GM19438 (cell line): ENCODE results near the gene ETS1.

Experiments
- ATAC-seq: cut with Tn5 transposase; IDR thresholded peaks from one replicate; pipeline ENCODE4 v1.9.1; 2021; ENCODE audit warnings: low read depth; ENCODE audit not compliant: unreplicated experiment

Gene ETS1

DNA sequence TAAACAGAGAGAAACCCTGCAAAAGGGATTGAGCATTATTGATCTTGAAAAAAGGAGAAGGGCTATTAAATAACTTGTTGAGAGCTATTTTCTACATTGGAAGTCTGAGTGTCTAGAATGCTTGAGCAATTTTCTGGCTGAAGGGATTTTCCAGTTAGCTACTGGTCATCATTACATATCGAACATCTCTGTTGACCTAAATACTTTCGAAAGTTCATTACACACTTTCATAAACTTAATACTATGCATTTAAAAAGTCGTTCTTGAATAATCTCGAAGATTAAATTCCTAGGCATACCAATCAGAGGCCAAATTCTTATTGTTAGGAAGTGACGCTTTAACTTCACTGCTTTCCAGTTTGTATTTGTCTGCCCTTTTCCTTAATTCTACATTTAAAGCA is 13.7 kb downstream of the ETS1 start:
- no peak for ATAC-seq

DNA sequence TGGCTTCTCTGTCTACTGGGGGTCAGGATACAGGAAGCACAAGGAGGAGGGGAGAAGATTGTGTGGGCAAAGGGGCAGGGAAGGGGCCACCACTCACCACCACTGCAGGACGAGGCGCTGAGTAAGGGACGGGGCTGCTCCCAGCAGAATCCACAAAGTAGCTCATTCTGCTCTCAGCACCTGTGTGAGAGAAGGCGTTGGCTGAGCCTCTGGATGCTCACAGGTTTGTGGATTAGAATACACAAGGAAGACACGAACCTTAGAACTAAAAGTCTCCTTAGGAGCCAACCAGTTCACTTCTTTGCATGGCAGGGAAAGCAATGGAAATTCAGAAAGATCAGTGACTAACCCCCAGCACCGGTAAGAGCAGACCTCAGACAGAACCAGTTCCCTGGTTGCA is 14.4 kb downstream of the ETS1 start:
- ATAC-seq: no peak

DNA sequence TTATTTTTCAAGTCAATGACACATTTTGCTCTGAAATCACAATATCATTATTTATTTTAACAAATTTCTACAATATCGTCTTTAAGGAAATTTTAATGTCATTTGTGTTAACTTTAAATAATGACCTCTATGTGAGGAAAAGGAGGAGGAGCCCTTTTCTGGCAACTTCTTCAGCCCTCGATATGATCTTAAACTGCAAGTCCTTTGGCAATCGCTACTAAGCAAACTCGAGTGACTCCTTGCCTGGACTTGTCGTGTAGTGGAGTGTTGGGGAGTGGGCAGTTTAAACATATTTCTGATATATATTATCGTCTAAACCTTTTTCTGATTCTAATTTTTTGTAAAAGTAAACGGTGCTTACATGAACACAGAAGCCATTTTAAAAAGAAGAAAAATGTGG is 16.7 kb downstream of the ETS1 start:
- no peak for ATAC-seq

DNA sequence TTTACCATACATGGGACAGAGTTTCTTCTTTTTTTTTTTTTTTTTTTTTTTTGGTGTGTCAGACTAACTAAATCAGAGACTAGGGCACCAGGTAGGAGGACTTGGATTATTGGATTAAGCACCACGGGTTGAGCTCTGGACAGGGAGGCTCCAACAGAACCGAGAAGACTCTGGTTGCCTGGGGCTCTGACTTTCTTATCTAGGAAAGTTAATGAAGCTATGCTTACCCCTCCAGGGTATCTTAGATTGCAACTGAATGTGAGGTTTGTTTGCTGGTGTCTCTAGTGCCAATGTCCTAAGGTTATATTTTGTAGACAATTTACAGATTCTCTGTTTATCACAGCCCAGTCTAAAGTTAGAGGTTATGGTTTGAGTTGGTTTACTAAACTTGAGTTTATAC is 18.1 kb downstream of the ETS1 start:
- ATAC-seq: no peak

DNA sequence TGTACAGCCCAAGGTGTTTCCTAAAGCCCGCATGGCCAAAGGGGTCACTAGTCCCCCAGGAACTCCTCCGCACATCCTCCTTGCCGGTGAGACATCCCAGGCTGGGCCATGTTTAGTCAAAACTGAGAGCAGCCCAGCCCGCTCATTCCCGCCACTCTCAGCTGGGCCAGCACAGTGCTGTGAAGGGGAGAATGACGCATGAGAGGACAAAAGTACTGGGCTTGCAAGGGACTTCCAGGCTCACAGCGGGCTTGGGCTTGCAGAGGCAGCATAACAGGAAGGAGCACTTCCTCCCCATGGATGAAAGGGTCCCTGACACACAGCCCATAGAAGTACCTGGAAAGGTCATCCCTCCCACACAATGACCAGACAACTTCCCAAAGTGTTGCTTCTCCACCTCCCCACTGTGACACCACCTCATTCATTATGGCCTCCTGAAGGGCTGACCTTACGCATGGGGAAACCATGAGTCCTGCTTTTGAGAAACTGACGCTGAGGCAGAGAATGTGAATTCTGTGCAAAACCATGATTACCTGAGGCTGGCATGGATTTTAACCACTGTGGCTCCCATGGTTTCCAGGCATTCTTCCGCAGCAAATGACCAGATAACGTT is 19.1 kb downstream of the ETS1 start:
- ATAC-seq: no peak

DNA sequence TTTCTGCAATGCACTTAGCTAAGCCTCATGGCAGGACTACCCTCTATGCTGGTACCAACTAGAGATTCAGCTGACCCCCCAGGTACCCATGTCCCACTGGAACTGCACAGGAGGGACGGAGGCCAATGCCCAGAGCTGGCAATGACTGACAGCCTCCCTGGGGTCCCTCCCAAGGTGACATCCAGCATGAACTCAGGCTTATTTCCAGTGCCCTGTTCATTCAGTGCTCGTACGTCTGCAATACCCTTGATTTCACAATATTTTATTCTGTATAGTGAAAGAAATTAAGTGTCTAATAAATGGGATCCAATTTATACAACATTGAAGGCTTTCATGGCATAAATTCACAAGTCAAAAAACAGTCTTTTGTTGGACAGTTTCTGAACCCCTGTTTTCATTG is 20.2 kb downstream of the ETS1 start:
- ATAC-seq: no peak

DNA sequence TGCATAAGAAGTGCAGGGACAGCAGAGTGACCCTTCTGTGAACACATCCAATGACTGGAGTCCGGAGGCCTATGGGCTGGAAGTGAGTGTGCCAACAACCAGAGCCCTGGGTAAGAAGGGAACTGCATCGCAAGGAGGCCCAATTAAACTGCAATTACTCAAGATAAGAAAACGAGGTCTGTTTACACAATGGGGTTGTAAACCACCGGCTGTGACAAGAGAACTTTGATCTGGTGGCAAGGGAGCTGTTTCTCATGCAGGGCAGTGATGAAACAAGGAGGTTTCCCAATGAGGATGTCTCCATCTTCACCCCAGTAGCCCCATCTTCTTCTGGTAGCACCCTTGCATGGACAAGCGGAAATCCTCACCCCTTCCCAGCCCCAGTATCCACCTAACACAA is 21.5 kb downstream of the ETS1 start:
- ATAC-seq: no peak

DNA sequence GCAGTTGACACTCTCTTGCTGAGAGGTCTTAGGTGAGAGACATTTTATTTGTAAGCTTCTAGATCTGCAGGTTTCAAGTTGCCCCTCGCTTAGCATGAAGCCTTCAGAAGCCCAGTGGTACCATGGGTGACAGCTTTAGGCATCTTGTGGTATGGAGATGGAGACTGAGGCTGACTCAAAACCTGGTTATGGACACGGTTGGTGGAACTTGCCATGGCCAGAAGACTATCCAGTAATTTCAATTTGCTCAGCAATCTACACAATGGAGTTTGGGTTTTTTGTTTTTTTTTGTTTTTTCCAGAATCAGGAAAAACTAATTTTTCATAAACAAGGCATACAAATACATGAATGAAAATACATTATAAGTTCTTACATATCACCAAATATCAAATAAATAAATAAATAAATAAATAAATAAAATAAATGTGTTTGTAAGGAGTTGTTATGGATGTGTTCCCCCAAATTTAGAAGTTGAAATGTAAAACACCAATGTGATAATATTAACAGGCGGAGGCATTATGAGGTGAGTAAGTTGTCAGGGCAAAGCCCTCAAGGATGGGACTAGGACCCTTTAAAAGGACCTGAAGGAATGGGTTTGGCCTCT is 22.6 kb downstream of the ETS1 start:
- no peak for ATAC-seq

DNA sequence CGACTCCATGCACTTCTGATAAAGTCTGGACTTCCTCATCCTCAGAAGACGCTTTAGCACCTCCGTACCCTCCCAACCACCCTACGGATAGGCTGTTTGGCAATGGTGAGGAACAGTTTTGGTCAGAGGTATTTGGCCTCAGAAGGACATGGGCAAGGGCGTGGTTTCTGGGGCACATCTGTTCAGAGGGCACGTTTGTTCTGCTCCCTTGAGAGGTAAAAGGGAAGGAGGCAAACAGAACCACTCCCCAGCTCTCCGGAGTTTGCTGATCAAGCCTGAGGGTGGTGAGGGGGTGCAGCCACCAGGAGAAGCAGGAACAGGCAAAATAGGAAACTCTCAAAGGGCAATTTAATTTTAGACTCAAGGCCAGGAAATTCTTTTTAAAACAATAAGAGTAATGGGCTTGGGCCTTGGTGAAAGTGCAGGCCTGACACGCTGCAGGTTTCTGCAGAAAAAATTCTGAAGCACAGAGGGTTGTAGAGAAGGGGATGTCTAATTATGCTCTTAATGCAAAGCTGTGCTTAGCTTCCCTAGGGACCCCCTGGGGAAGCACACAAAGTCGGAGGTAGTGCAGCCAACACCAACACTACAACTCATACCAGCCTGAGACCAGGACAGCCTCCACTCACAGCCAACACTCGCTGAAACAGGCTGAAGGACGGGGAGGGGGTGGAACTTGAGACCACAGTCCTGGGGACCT is 23.3 kb downstream of the ETS1 start:
- no peak for ATAC-seq

DNA sequence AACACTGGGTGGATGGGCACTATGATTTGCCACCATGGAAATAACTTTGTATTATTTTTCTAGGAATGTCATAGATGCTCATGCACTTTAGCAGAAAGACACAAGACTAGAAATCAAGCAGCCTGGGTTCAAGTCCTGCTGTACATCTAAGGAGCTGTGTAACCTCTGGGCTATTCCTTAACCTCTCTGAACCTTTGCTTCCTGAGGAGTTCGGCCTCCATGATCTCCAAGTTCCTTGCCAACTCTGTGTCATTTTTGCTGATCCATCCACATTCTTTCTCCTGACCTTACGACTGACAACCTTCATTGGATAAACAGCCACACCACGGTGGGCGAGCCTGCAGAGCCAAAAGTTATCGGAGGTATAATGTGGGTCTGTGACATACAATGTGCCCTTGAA is 24.1 kb downstream of the ETS1 start:
- no peak for ATAC-seq

DNA sequence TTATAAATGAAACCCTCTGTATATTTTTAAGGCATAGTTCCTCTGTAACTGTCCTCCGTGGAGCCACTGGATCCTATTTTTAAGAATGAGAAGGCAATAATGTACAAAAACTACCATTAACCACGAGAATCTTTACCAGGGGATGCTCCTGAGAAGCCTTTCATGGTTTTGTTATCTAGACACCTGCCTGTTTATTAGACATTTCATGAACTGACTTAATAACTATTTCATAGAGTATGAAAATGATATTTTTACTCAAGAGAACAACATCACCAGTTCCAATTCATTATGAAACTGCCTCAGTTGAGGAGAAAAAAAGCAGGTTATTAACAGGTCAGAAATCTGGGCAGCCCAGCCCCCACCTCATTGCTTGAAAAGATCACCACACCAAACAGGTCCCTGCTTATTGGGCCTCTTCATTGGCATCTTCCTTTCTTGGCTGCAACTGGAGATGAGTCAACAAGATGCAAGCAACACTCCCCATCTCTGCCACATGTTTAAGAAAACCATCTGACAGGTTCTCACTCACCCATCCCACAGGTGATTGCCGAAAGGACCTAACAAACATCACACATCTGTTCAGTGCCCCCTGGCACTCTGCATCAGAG is 27.8 kb downstream of the ETS1 start:
- no peak for ATAC-seq

DNA sequence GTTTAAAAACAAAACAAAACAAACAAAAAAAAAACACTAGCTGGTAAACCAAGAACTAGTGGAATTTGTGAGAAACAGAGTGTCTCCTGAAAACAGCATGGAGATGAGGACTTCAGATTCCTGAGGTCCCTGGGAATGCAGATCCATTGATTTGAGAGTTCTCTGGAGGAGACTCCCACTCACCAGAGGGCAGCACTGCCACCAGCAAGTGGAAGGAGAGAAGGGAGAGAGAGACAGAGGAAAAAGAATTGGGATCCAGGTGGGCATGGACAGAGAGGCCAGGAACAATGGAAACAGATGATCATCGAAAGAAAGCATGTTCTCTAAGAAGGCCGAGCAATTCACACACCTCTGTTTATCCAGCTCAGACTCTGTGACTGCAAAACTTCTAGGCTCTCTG is 31.8 kb downstream of the ETS1 start:
- ATAC-seq: no peak

DNA sequence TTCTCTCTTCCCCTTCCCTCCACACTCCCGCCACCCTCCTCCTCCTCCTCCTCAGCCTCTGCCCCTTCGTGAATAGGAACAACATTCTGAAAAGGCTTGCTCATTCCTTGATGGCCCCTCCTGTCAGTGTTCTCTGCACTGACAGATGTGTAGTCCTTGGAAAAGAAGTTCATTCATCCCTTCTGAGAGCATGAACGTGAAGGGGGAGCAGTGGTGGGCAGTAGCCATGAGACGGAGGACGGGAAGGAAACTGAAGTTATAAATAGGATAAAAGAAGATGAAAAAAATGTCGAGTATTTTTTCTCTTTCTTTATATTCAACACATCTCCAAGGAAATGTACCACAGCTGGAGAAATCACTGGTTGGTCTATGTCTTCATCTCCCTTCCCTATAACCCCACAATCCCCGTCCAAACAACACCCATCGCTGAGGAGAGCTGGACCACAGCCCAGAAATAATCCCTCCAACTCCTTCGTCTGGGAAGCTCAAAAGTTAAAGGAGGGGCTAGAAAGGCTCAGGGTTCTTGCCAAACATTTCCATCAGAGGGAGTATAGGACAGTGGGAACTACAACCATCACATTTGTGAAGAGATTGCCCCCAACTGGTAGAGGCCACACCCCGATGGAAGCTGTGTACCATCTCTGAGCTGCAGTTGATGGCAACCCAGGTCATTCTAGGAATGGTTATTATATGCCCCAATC is 33.5 kb downstream of the ETS1 start:
- ATAC-seq: no peak

DNA sequence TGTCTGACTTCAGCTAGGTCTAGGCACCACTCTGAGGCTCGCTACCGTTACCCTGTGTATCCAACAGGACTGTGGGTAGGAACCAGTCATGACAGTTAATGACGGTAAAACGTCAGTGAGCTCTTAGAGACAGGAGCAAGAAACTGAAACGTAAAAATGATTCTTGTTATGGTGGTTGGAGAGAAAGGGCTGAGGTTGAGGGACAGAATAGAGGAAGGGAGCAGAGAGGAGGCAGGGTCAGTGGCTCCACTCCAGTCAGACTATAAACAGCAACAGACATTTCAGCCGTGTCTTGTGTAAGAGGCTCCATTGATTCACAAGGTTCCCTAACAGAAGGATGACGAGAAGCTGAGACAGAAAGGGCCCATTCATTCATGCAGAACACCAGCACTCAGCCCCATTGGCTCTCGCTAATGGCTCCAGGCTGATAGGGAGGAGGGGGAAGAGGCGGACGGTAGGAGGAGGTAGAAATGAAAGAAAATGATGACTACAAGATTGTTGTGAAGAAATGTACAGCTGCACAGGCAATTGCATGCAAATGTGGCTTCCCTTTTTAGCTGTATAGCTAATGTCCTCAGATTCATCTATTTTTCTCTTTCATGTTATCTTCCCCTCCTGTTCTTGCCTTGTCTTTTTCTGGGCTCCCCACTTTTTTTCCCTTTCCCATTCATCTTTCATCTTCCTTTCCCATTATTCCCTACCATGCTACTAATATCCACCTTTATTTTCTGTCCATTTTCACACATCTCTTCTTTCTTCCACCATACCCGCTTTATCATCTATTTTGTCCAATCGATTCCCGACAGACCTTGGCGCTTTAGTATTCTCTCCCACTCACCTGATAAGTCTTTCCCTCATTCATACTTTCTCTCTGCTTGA is 34.3 kb downstream of the ETS1 start:
- peak; percentile 54 for ATAC-seq

DNA sequence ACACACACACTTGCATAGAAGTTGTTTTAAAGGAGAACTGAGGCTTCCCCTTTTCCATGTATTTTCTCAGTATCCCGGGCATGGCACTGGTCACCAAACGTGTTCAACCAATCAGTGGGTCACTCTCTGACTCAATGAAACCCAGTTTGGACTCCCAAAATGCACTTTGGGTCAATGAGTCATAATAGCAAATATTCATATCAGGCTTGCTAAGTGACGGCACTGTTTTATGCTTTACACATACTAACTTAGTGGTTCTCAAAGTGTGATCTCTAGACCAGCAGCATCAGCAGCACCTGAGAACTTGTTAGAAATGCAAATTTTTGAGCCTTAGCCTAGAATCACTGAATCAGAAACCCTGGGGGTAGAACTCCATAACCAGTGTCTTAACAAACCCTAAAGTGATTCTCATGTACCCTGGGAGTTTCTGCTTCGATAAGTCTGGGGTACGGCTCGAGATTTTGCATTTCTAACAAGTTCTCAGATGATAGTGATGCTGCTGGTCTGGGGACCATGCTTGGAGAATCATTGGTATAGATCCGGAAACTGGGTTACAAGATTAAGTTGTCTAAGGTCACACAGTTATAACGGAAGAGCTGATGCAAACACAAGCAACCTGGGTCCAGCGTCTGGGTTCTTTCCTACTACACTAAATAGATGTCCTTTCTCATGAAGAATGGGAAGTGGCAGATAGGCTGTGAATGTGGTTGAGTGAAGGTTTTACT is 35.6 kb downstream of the ETS1 start:
- peak; percentile 54 for ATAC-seq

DNA sequence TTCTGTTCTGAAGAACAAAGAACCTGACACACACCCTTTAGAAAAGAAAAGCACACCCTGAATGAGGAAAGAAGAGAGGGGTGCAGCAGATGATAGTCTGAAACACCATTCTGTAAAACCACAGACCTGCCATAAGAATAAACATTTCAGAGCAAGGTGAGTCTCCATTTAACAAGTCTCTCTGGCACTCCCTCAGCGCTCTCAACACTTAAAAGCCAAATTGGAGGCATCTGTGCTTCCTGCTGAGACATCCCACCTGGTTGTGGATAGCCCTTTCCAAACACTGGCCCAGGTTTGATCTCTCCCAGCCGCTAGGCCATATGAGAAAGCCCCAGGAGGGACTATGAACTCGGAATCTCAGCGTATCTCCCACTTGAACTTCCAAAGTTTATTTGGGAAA is 36.3 kb downstream of the ETS1 start:
- ATAC-seq: no peak

DNA sequence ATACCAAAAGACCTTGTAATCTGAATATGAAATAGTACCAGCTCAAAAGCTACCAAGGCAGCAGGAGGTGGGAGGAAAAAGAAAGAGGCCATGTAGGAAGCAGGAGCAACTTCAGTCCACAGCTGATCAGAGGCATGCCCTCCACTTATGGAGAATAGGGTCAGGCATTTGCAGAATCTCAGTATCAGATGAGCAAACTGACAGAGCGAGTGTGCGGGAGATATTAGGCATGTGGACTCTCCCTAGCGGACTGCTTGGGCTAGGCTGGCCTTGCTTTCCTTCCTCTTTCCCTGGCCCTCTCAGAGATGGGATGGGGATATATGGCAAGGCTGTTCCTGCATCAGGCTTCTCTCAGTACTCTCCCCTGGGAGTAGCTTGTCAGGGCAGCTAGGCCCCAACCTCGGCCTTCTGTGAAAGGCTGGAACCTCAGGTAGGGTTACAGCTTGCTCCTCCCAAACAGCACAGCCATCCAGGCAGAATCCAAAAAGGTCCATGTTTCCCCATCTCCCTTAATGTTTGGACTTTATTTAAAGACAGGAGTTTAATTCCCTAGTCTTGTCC is 37.0 kb downstream of the ETS1 start:
- no peak for ATAC-seq

DNA sequence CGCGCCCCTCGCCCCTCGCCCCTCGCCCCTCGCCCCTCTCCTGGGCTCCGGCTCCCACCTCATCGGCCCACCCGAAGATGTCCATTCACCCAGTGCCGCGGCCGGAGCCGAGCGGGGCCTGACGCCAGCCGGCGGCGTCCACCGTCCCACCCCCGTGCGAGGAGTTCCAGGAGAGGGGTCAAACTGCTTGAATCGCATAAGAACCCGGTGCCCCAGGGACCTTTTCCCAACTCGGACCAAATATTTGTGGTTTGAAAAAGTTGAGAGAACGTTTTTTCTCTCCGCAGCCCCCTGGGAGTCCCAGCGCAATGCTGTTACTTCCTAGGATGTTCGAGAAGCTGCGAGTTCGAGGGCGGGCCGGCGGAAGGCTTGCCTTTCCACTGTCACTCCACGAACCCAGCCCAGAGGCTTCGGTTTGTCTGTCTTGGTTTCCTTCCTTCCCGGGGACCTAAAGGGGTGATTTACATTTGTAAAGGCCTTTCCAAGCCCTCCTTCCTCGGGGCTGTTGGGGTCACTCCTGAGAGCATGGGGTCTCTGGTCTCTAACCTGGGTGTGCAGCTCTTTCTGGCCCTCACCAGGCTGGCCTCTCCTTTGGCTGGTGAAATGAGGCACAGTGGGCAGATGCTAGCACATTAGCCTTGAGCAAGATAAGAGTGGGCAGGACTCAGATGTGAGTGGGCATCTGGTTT is 38.0 kb downstream of the ETS1 start:
- ATAC-seq: no peak
